GM19395 (cell line): ENCODE results near the gene FAM83F.
"Not testable (repeated sequence)": the region's sequence is repeated elsewhere in the genome, so short reads cannot be mapped to it uniquely, and the experiment has no call there.

Experiments
- ATAC-seq: cut with Tn5 transposase; IDR thresholded peaks from one replicate; pipeline ENCODE4 v1.9.1; 2021; ENCODE audit warnings: mild to moderate bottlenecking, moderate library complexity; ENCODE audit not compliant: unreplicated experiment

FAM83F gene

GRCh38 chr22:39992894-39993293 is 1.9 kb upstream of the FAM83F start:
- ATAC-seq, result not testable (repeated sequence)

- no peak for ATAC-seq
Observed at GRCh38 chr22:39994041-39994565, 651 bp upstream of the FAM83F start.

- ATAC-seq, result no peak
Observed at GRCh38 chr22:39995393-39996252, 869 bp downstream of the FAM83F start.

- ATAC-seq, result no peak
Observed at GRCh38 chr22:39996732-39997131, 2.0 kb downstream of the FAM83F start.

GRCh38 chr22:39997421-39997820 is 2.7 kb downstream of the FAM83F start:
- ATAC-seq, result no peak

GRCh38 chr22:39997939-39998726 is 3.4 kb downstream of the FAM83F start:
- ATAC-seq, result no peak

GRCh38 chr22:39999144-39999757 is 4.5 kb downstream of the FAM83F start:
- no peak for ATAC-seq

GRCh38 chr22:40000171-40000570 is 5.4 kb downstream of the FAM83F start:
- no peak for ATAC-seq

GRCh38 chr22:40001106-40001505 is 6.4 kb downstream of the FAM83F start:
- ATAC-seq, result no peak

- ATAC-seq, result no peak
Observed at GRCh38 chr22:40001800-40002577, 7.2 kb downstream of the FAM83F start.

- ATAC-seq, result no peak
Observed at GRCh38 chr22:40002935-40003715, 8.4 kb downstream of the FAM83F start.

- ATAC-seq, result no peak
Observed at GRCh38 chr22:40004836-40005235, 10.1 kb downstream of the FAM83F start.

GRCh38 chr22:40006641-40007040 is 11.9 kb downstream of the FAM83F start:
- no peak for ATAC-seq

- ATAC-seq, result no peak
Observed at GRCh38 chr22:40007853-40008710, 13.3 kb downstream of the FAM83F start.

- no peak for ATAC-seq
Observed at GRCh38 chr22:40008726-40009291, 14.1 kb downstream of the FAM83F start.

GRCh38 chr22:40009292-40009774 is 14.6 kb downstream of the FAM83F start:
- no peak for ATAC-seq

- ATAC-seq, result no peak
Observed at GRCh38 chr22:40009951-40010671, 15.4 kb downstream of the FAM83F start.

- ATAC-seq, result no peak
Observed at GRCh38 chr22:40010746-40011145, 16.0 kb downstream of the FAM83F start.
